Astrocyte (in vitro differentiated cells and primary cell): Measurements from ENCODE around the gene SAMD4A.

Experiments used
- CTCF ChIP-seq: IDR thresholded peaks from 2 replicates; pipeline ENCODE4 v1.5.1; 2011; ENCODE audit warnings: low read depth, mild to moderate bottlenecking, inconsistent platforms, low read length, moderate library complexity; ENCODE audit not compliant: insufficient read depth
- EZH2 ChIP-seq: IDR thresholded peaks from 2 replicates; pipeline ENCODE4 v1.6.1; 2012; ENCODE audit warnings: mild to moderate bottlenecking, low read length, inconsistent platforms; ENCODE audit not compliant: insufficient read depth

- TF ChIP-seq CTCF (no peak), EZH2 (no peak)
Measured at GRCh38 chr14:54830650-54831049, 263.7 kb downstream of the SAMD4A start.
